ENCODE results near the gene DGKB. TPM values are rescaled to one million over a fixed set of nuclear protein-coding genes. Genes with fewer than 3 reads are reported as not detected.
"Not testable (repeated sequence)": the region's sequence is repeated elsewhere in the genome, so short reads cannot be mapped to it uniquely, and the experiment has no call there.

The DGKB gene
- total RNA-seq, 2 experiments from 2014 or later = not detected

- Mint-ChIP-seq H3K27me3 (no peaks in the 10 kb centered on the region), H3K4me1 (no peaks in the 10 kb centered on the region), H3K36me3 (no peaks in the 10 kb centered on the region), H3K4me3 (no peak overlapping the region), H3K27ac (no peak overlapping the region), H3K9me3 (no peaks in the 10 kb centered on the region)
- DNase-seq = no peak
Measured at GRCh38 chr7:14336256-14336655, 566.3 kb downstream of the DGKB start.

- Mint-ChIP-seq H3K9me3 (no peaks in the 10 kb centered on the region), H3K36me3 (no peaks in the 10 kb centered on the region), H3K4me1 (no peaks in the 10 kb centered on the region), H3K27ac (no peak overlapping the region), H3K4me3 (no peak overlapping the region), H3K27me3 (no peaks in the 10 kb centered on the region)
- DNase-seq = no peak
Measured at GRCh38 chr7:14332155-14332554, 570.4 kb downstream of the DGKB start.

- peaks cover 5% of the 10 kb centered on the region for H3K9me3 Mint-ChIP-seq
- no peak overlapping the region for H3K4me3 Mint-ChIP-seq
- no peaks in the 10 kb centered on the region for H3K36me3 Mint-ChIP-seq
- no peak for DNase-seq
- no peak overlapping the region for H3K27ac Mint-ChIP-seq
- H3K27me3 Mint-ChIP-seq = no peaks in the 10 kb centered on the region
- no peaks in the 10 kb centered on the region for H3K4me1 Mint-ChIP-seq
Measured at GRCh38 chr7:14324767-14325166, 577.8 kb downstream of the DGKB start.

- Mint-ChIP-seq H3K4me3 (no peak overlapping the region), H3K36me3 (no peaks in the 10 kb centered on the region), H3K9me3 (peaks cover 5% of the 10 kb centered on the region), H3K27ac (no peak overlapping the region), H3K27me3 (no peaks in the 10 kb centered on the region), H3K4me1 (no peaks in the 10 kb centered on the region)
- no peak for DNase-seq
Measured at GRCh38 chr7:14322724-14323123, 579.8 kb downstream of the DGKB start.

- Mint-ChIP-seq H3K9me3 (peaks cover 5% of the 10 kb centered on the region), H3K4me3 (no peak overlapping the region), H3K27me3 (no peaks in the 10 kb centered on the region), H3K4me1 (no peaks in the 10 kb centered on the region), H3K36me3 (no peaks in the 10 kb centered on the region), H3K27ac (no peak overlapping the region)
- DNase-seq = no peak
Measured at GRCh38 chr7:14321947-14322346, 580.6 kb downstream of the DGKB start.

- no peak overlapping the region for H3K4me3 Mint-ChIP-seq
- H3K9me3 Mint-ChIP-seq = peaks cover 2% of the 10 kb centered on the region
- H3K27me3 Mint-ChIP-seq = no peaks in the 10 kb centered on the region
- no peak for DNase-seq
- no peaks in the 10 kb centered on the region for H3K36me3 Mint-ChIP-seq
- no peak overlapping the region for H3K27ac Mint-ChIP-seq
- H3K4me1 Mint-ChIP-seq = no peaks in the 10 kb centered on the region
Measured at GRCh38 chr7:14309432-14309831, 593.1 kb downstream of the DGKB start.

- Mint-ChIP-seq H3K4me1 (no peaks in the 10 kb centered on the region), H3K36me3 (no peaks in the 10 kb centered on the region), H3K27ac (no peak overlapping the region), H3K4me3 (no peak overlapping the region), H3K9me3 (peaks cover 2% of the 10 kb centered on the region), H3K27me3 (no peaks in the 10 kb centered on the region)
- no peak for DNase-seq
Measured at GRCh38 chr7:14305233-14305866, 597.2 kb downstream of the DGKB start.

- H3K9me3 Mint-ChIP-seq = peaks cover 2% of the 10 kb centered on the region
- DNase-seq = no peak
- H3K36me3 Mint-ChIP-seq = no peaks in the 10 kb centered on the region
- H3K27me3 Mint-ChIP-seq = no peaks in the 10 kb centered on the region
- no peak overlapping the region for H3K4me3 Mint-ChIP-seq
- H3K27ac Mint-ChIP-seq = no peak overlapping the region
- no peaks in the 10 kb centered on the region for H3K4me1 Mint-ChIP-seq
Measured at GRCh38 chr7:14303536-14303935, 599.0 kb downstream of the DGKB start.

GRCh38 chr7:14294637-14295036 lies 607.9 kb downstream of the DGKB start:
- Mint-ChIP-seq H3K9me3 (peaks cover 9% of the 10 kb centered on the region), H3K27me3 (no peaks in the 10 kb centered on the region), H3K4me3 (no peak overlapping the region), H3K27ac (no peak overlapping the region), H3K36me3 (no peaks in the 10 kb centered on the region), H3K4me1 (no peaks in the 10 kb centered on the region)
- DNase-seq = no peak

GRCh38 chr7:14293434-14293833 lies 609.1 kb downstream of the DGKB start:
- Mint-ChIP-seq H3K36me3 (no peaks in the 10 kb centered on the region), H3K4me3 (no peak overlapping the region)

GRCh38 chr7:14292737-14293136 lies 609.8 kb downstream of the DGKB start:
- no peak for DNase-seq
- Mint-ChIP-seq H3K9me3 (peaks cover 10% of the 10 kb centered on the region), H3K4me1 (no peaks in the 10 kb centered on the region), H3K27ac (no peak overlapping the region), H3K27me3 (no peaks in the 10 kb centered on the region), H3K4me3 (no peak overlapping the region), H3K36me3 (no peaks in the 10 kb centered on the region)

More at GRCh38 chr7:14293434-14293833, 609.1 kb downstream of the DGKB start:
- Mint-ChIP-seq H3K27ac (no peak overlapping the region), H3K27me3 (no peaks in the 10 kb centered on the region), H3K9me3 (peaks cover 11% of the 10 kb centered on the region), H3K4me1 (no peaks in the 10 kb centered on the region)
- DNase-seq = no peak

GRCh38 chr7:14289957-14290356 lies 612.6 kb downstream of the DGKB start:
- Mint-ChIP-seq H3K27me3 (no peaks in the 10 kb centered on the region), H3K4me3 (no peak overlapping the region), H3K27ac (no peak overlapping the region), H3K9me3 (peaks cover 2% of the 10 kb centered on the region), H3K4me1 (no peaks in the 10 kb centered on the region), H3K36me3 (no peaks in the 10 kb centered on the region)
- DNase-seq = no peak

GRCh38 chr7:14288701-14289100 lies 613.9 kb downstream of the DGKB start:
- H3K27ac Mint-ChIP-seq = no peak overlapping the region
- no peaks in the 10 kb centered on the region for H3K27me3 Mint-ChIP-seq
- no peaks in the 10 kb centered on the region for H3K36me3 Mint-ChIP-seq
- no peaks in the 10 kb centered on the region for H3K4me1 Mint-ChIP-seq
- H3K9me3 Mint-ChIP-seq = peaks cover 2% of the 10 kb centered on the region
- H3K4me3 Mint-ChIP-seq = no peak overlapping the region
- DNase-seq = no peak

GRCh38 chr7:14287398-14287797 lies 615.2 kb downstream of the DGKB start:
- no peaks in the 10 kb centered on the region for H3K4me1 Mint-ChIP-seq
- no peak overlapping the region for H3K4me3 Mint-ChIP-seq
- H3K27me3 Mint-ChIP-seq = no peaks in the 10 kb centered on the region
- DNase-seq = no peak
- peaks cover 2% of the 10 kb centered on the region for H3K9me3 Mint-ChIP-seq
- H3K36me3 Mint-ChIP-seq = no peaks in the 10 kb centered on the region
- H3K27ac Mint-ChIP-seq = no peak overlapping the region

- DNase-seq = no peak
- no peak overlapping the region for H3K27ac Mint-ChIP-seq
- H3K9me3 Mint-ChIP-seq = peaks cover 2% of the 10 kb centered on the region
- no peaks in the 10 kb centered on the region for H3K4me1 Mint-ChIP-seq
- no peak overlapping the region for H3K4me3 Mint-ChIP-seq
- H3K36me3 Mint-ChIP-seq = no peaks in the 10 kb centered on the region
- H3K27me3 Mint-ChIP-seq = no peaks in the 10 kb centered on the region
Measured at GRCh38 chr7:14286036-14286435, 616.5 kb downstream of the DGKB start.

- H3K4me3 Mint-ChIP-seq, H3K36me3 Mint-ChIP-seq, H3K4me1 Mint-ChIP-seq, DNase-seq, H3K27ac Mint-ChIP-seq, H3K27me3 Mint-ChIP-seq, H3K9me3 Mint-ChIP-seq: not testable (repeated sequence)
Measured at GRCh38 chr7:14279065-14279871, 623.3 kb downstream of the DGKB start.

Measured in activated naive CD8-positive, alpha-beta T cell treated with anti-CD3 and anti-CD28 coated beads for 36 hours (primary cell).